Esophagus squamous epithelium (tissue), 4 donors: ENCODE results near the gene RCAN2.

Source experiments
- CTCF ChIP-seq, 6 experiments: fragments of 450-650 bp in 4 of 6; fragments of 200-600 bp in 2 of 6; sonication (generic) in 2 of 6; IDR thresholded peaks; one replicate each; pipeline ENCODE4 v1.5.1; 2016 to 2019; ENCODE audit warnings: antibody characterized with exemption in 6 of 6, mild to moderate bottlenecking in 4 of 6, moderate library complexity in 4 of 6
- POLR2A ChIP-seq, 4 donors: fragments of 450-650 bp; IDR thresholded peaks; one replicate each; pipeline ENCODE4 v1.6.1; 2017; ENCODE audit warnings: antibody characterized with exemption in 4 of 4, mild to moderate bottlenecking in 4 of 4, moderate library complexity in 3 of 4

- no peak for TF ChIP-seq POLR2A (IDR thresholded peaks at IDR 0.05)
- no peak for TF ChIP-seq CTCF (IDR thresholded peaks at IDR 0.05)
Measured at GRCh38 chr6:46274502-46274901, 216.7 kb downstream of the RCAN2 start.
